Activated naive CD8-positive, alpha-beta T cell treated with anti-CD3 and anti-CD28 coated beads, Interleukin-2, amount 10 ng/mL, durations not matched to agents 7 days and 5 days (primary cell): ENCODE data around the gene MYG1. TPM values are rescaled to one million over a fixed set of nuclear protein-coding genes. Genes with fewer than 3 reads are reported as not detected.
"Not testable (repeated sequence)": the region's sequence is repeated elsewhere in the genome, so short reads cannot be mapped to it uniquely, and the experiment has no call there.

Experiments
- ATAC-seq: fragments of 150-1000 bp; cut with Tn5 transposase; one replicate; pipeline ENCODE4 v1.10.0; 2021; ENCODE audit warnings: low read depth, moderate library complexity
- POLR2A ChIA-PET: fragments of 350-600 bp; sonication (Branson Sonifier 250); formaldehyde crosslinking; loops from one replicate; lab custom pipeline; 2021; ENCODE audit warnings: antibody characterized with exemption; lab: Charles Lee
- DNase-seq: peaks from one replicate; pipeline ENCODE4 v3.0.0; 2021
- H3K27ac Mint-ChIP-seq: one replicate; pipeline ENCODE4 v1.8.0; 2022; ENCODE audit warnings: mild to moderate bottlenecking, mixed read lengths
- H3K27me3 Mint-ChIP-seq: one replicate; pipeline ENCODE4 v1.8.0; 2022; ENCODE audit warnings: mild to moderate bottlenecking, moderate library complexity, mixed read lengths
- H3K36me3 Mint-ChIP-seq: one replicate; pipeline ENCODE4 v1.8.0; 2021; ENCODE audit warnings: mild to moderate bottlenecking, mixed read lengths
- H3K4me1 Mint-ChIP-seq: one replicate; pipeline ENCODE4 v1.8.0; 2021; ENCODE audit warnings: mixed read lengths
- H3K4me3 Mint-ChIP-seq: one replicate; pipeline ENCODE4 v1.8.0; 2022; ENCODE audit warnings: mild to moderate bottlenecking, moderate library complexity, mixed read lengths
- H3K9me3 Mint-ChIP-seq: one replicate; pipeline ENCODE4 v1.8.0; 2021; ENCODE audit warnings: mixed read lengths
- total RNA-seq, 2 experiments: library from RNA; stranded (reverse); gene quantifications; one replicate each; pipeline ENCODE4 v1.2.3, GENCODE V29; 2021

The MYG1 gene
- total RNA-seq, 2 experiments from 2014 or later: 44.8 to 51.2 TPM

GRCh38 chr12:53292426-53292825, 7.1 kb upstream of the MYG1 start:
- ATAC-seq (no peak), DNase-seq (no peak)
- Mint-ChIP-seq H3K9me3 (no peaks in the 10 kb centered on the region), H3K4me1 (peaks cover 21% of the 10 kb centered on the region), H3K27ac (no peak overlapping the region), H3K36me3 (peaks cover 37% of the 10 kb centered on the region), H3K27me3 (no peaks in the 10 kb centered on the region), H3K4me3 (no peak overlapping the region)
- POLR2A ChIA-PET: interaction anchor here (0.7 to 2.1 kb wide), 2 partner anchors 31 to 32 kb away, joined by 3 to 5 read pairs; no protein-coding TSS in a partner anchor

GRCh38 chr12:53295070-53295890, 4.2 kb upstream of the MYG1 start, which contains the start of gene PFDN5:
PFDN5 (plus strand) TSS chr12:53295542; CDS start chr12:53295568, 26 bp downstream.
- Mint-ChIP-seq H3K4me3 (peak within 1 kb of the TSS; percentile 98), H3K9me3 (no peaks in the 10 kb centered on the region), H3K4me1 (peaks cover 36% of the 10 kb centered on the region), H3K27ac (peak within 1 kb of the TSS; percentile 92), H3K36me3 (peaks cover 24% of the 10 kb centered on the region), H3K27me3 (no peaks in the 10 kb centered on the region)
- POLR2A ChIA-PET: interaction anchor here (0.8 to 2.5 kb wide), 18 partner anchors 14 to 289 kb away, joined by 3 to 23 read pairs (median 4); partner anchors contain the start of genes AAAS, CSAD, EIF4B and ESPL1
- DNase-seq (peak; percentile 82), ATAC-seq (peak; percentile 89)

GRCh38 chr12:53295891-53296219, 3.6 kb upstream of the MYG1 start:
- Mint-ChIP-seq H3K27me3 (no peaks in the 10 kb centered on the region), H3K4me3 (peak overlapping the region; percentile 98), H3K4me1 (peaks cover 41% of the 10 kb centered on the region), H3K27ac (peak overlapping the region; percentile 92), H3K36me3 (peaks cover 26% of the 10 kb centered on the region), H3K9me3 (no peaks in the 10 kb centered on the region)
- DNase-seq (no peak), ATAC-seq (peak; percentile 0)
- POLR2A ChIA-PET: interaction anchor here (0.8 to 2.5 kb wide), 15 partner anchors 13 to 290 kb away, joined by 3 to 23 read pairs (median 6); partner anchors contain the start of genes AAAS, CSAD, EIF4B and ESPL1

GRCh38 chr12:53297106-53297505, 2.4 kb upstream of the MYG1 start:
- Mint-ChIP-seq H3K27ac (peak overlapping the region; percentile 8), H3K4me1 (peaks cover 50% of the 10 kb centered on the region), H3K36me3 (peaks cover 26% of the 10 kb centered on the region)
- not testable (repeated sequence) for DNase-seq, H3K27me3 Mint-ChIP-seq, H3K9me3 Mint-ChIP-seq, H3K4me3 Mint-ChIP-seq, ATAC-seq
- POLR2A ChIA-PET: interaction anchor here (1.2 kb wide), 1 partner anchor 28 kb away, joined by 3 read pairs; no protein-coding TSS in a partner anchor

GRCh38 chr12:53298164-53298563, 1.3 kb upstream of the MYG1 start:
- POLR2A ChIA-PET: interaction anchor here (1.8 to 5.3 kb wide), 2 partner anchors 24 to 118 kb away, joined by 8 to 31 read pairs; partner anchors contain the start of genes AAAS, CSAD and ZNF740

GRCh38 chr12:53299101-53299453, 418 bp upstream of the MYG1 start:
- no peak for DNase-seq
- POLR2A ChIA-PET: interaction anchor here (0.6 to 5.3 kb wide), 15 partner anchors 8 to 245 kb away, joined by 3 to 31 read pairs (median 4); partner anchors contain the start of genes AAAS, CSAD, ESPL1 and ITGB7
- no peaks in the 10 kb centered on the region for H3K9me3 Mint-ChIP-seq
- ATAC-seq: no peak
- peaks cover 56% of the 10 kb centered on the region for H3K4me1 Mint-ChIP-seq
- peak overlapping the region; percentile 89 for H3K4me3 Mint-ChIP-seq
- H3K27me3 Mint-ChIP-seq: no peaks in the 10 kb centered on the region
- peak overlapping the region; percentile 80 for H3K27ac Mint-ChIP-seq
- peaks cover 17% of the 10 kb centered on the region for H3K36me3 Mint-ChIP-seq

More at GRCh38 chr12:53298164-53298563, 1.3 kb upstream of the MYG1 start:
- Mint-ChIP-seq H3K4me1 (peaks cover 56% of the 10 kb centered on the region), H3K27me3 (no peaks in the 10 kb centered on the region), H3K36me3 (peaks cover 23% of the 10 kb centered on the region), H3K9me3 (no peaks in the 10 kb centered on the region), H3K4me3 (no peak overlapping the region), H3K27ac (no peak overlapping the region)
- ATAC-seq: no peak
- no peak for DNase-seq

- Mint-ChIP-seq H3K27ac (peak overlapping the region; percentile 80), H3K4me3 (peak overlapping the region; percentile 89), H3K4me1 (peaks cover 51% of the 10 kb centered on the region), H3K36me3 (peaks cover 17% of the 10 kb centered on the region), H3K27me3 (no peaks in the 10 kb centered on the region), H3K9me3 (no peaks in the 10 kb centered on the region)
- ATAC-seq: no peak
- POLR2A ChIA-PET: interaction anchor here (0.7 to 5.3 kb wide), 13 partner anchors 8 to 294 kb away, joined by 3 to 31 read pairs (median 3); partner anchors contain the start of genes AAAS, CSAD, EIF4B and ESPL1
- no peak for DNase-seq
Measured at GRCh38 chr12:53300187-53300586, 692 bp downstream of the MYG1 start.

GRCh38 chr12:53302903-53303302, 3.4 kb downstream of the MYG1 start:
- POLR2A ChIA-PET: interaction anchor here (5.3 kb wide), 1 partner anchor 19 kb away, joined by 31 read pairs; the partner anchor contains the start of gene AAAS
- H3K27me3 Mint-ChIP-seq: no peaks in the 10 kb centered on the region
- DNase-seq: no peak
- H3K9me3 Mint-ChIP-seq: no peaks in the 10 kb centered on the region
- peak overlapping the region; percentile 9 for H3K27ac Mint-ChIP-seq
- peak overlapping the region; percentile 0 for H3K4me3 Mint-ChIP-seq
- ATAC-seq: no peak
- H3K36me3 Mint-ChIP-seq: peaks cover 17% of the 10 kb centered on the region
- H3K4me1 Mint-ChIP-seq: peaks cover 34% of the 10 kb centered on the region

GRCh38 chr12:53306826-53307225, 7.3 kb downstream of the MYG1 start:
- no peak overlapping the region for H3K27ac Mint-ChIP-seq
- no peaks in the 10 kb centered on the region for H3K9me3 Mint-ChIP-seq
- POLR2A ChIA-PET: no interaction called here
- peaks cover 9% of the 10 kb centered on the region for H3K4me1 Mint-ChIP-seq
- DNase-seq (no peak), ATAC-seq (no peak)
- H3K36me3 Mint-ChIP-seq: peaks cover 6% of the 10 kb centered on the region
- no peak overlapping the region for H3K4me3 Mint-ChIP-seq
- no peaks in the 10 kb centered on the region for H3K27me3 Mint-ChIP-seq

- H3K9me3 Mint-ChIP-seq: no peaks in the 10 kb centered on the region
- no peak overlapping the region for H3K4me3 Mint-ChIP-seq
- peaks cover 6% of the 10 kb centered on the region for H3K36me3 Mint-ChIP-seq
- POLR2A ChIA-PET: interaction anchor here (1.3 to 2.4 kb wide), 3 partner anchors 9 to 13 kb away, joined by 3 to 9 read pairs (median 7); partner anchors contain the start of genes AAAS, MYG1 and PFDN5
- H3K4me1 Mint-ChIP-seq: peaks cover 2% of the 10 kb centered on the region
- DNase-seq (no peak), ATAC-seq (no peak)
- H3K27ac Mint-ChIP-seq: no peak overlapping the region
- no peaks in the 10 kb centered on the region for H3K27me3 Mint-ChIP-seq
Measured at GRCh38 chr12:53308276-53308675, 8.8 kb downstream of the MYG1 start.

- POLR2A ChIA-PET: interaction anchor here (1.3 kb wide), 1 partner anchor 19 kb away, joined by 3 read pairs; the partner anchor contains the start of gene PFDN5
- H3K4me3 Mint-ChIP-seq: no peak overlapping the region
- peaks cover 2% of the 10 kb centered on the region for H3K4me1 Mint-ChIP-seq
- no peaks in the 10 kb centered on the region for H3K27me3 Mint-ChIP-seq
- no peak overlapping the region for H3K27ac Mint-ChIP-seq
- peaks cover 15% of the 10 kb centered on the region for H3K36me3 Mint-ChIP-seq
- no peak for ATAC-seq
- DNase-seq: no peak
- no peaks in the 10 kb centered on the region for H3K9me3 Mint-ChIP-seq
Measured at GRCh38 chr12:53313996-53314395, 14.5 kb downstream of the MYG1 start.

- H3K4me1 Mint-ChIP-seq: peaks cover 22% of the 10 kb centered on the region
- no peak for DNase-seq
- H3K36me3 Mint-ChIP-seq: peaks cover 8% of the 10 kb centered on the region
- H3K27me3 Mint-ChIP-seq: no peaks in the 10 kb centered on the region
- no peak for ATAC-seq
- H3K4me3 Mint-ChIP-seq: peak overlapping the region; percentile 100
- POLR2A ChIA-PET: interaction anchor here (0.6 to 3.0 kb wide), 26 partner anchors 12 to 364 kb away, joined by 3 to 31 read pairs (median 4); partner anchors contain the start of genes CSAD, ESPL1, ITGB7 and MYG1
- no peaks in the 10 kb centered on the region for H3K9me3 Mint-ChIP-seq
- H3K27ac Mint-ChIP-seq: peak overlapping the region; percentile 99
Measured at GRCh38 chr12:53320352-53321195, 21.1 kb downstream of the MYG1 start.
